Suprapubic skin (tissue), 4 donors: ENCODE data around the gene ADCY4. TPM values are rescaled to one million over a fixed set of nuclear protein-coding genes. Genes with fewer than 3 reads are reported as not detected.

Experiments used
- DNase-seq, 2 donors: peaks; one replicate each; pipeline ENCODE4 v3.0.0-alpha.2; 2019; ENCODE audit warnings: low spot score in 2 of 2
- H3K27ac ChIP-seq: fragments of 200-600 bp; sonication (generic); one replicate; pipeline ENCODE4 v1.5.1; 2019
- H3K27me3 ChIP-seq: fragments of 200-600 bp; sonication (generic); one replicate; pipeline ENCODE4 v1.5.1; 2019
- H3K36me3 ChIP-seq: fragments of 200-600 bp; sonication (generic); one replicate; pipeline ENCODE4 v1.5.1; 2019
- H3K4me1 ChIP-seq: fragments of 200-600 bp; sonication (generic); one replicate; pipeline ENCODE4 v1.5.1; 2019
- H3K4me3 ChIP-seq: fragments of 200-600 bp; sonication (generic); one replicate; pipeline ENCODE4 v1.5.1; 2019; ENCODE audit warnings: mild to moderate bottlenecking
- H3K9me3 ChIP-seq: fragments of 200-600 bp; sonication (generic); one replicate; pipeline ENCODE4 v1.5.1; 2019
- CTCF ChIP-seq, 2 donors: fragments of 200-600 bp in 1 of 2; fragments of 450-650 bp in 1 of 2; sonication (generic) in 1 of 2; IDR thresholded peaks; one replicate each; pipeline ENCODE4 v1.5.1; 2016 to 2019; ENCODE audit warnings: antibody characterized with exemption in 2 of 2, mild to moderate bottlenecking in 1 of 2, moderate library complexity in 1 of 2
- EP300 ChIP-seq: sonication (generic); formaldehyde crosslinking; IDR thresholded peaks from one replicate; pipeline ENCODE4 v1.6.1; 2017; ENCODE audit warnings: antibody characterized with exemption
- POLR2A ChIP-seq, 2 donors: fragments of 450-650 bp; IDR thresholded peaks; one replicate each; pipeline ENCODE4 v1.6.1; 2017; ENCODE audit warnings: antibody characterized with exemption in 2 of 2, mild to moderate bottlenecking in 2 of 2, moderate library complexity in 2 of 2
- POLR2AphosphoS5 ChIP-seq, 3 donors: sonication (generic); formaldehyde crosslinking; IDR thresholded peaks; one replicate each; pipeline ENCODE4 v1.6.1; 2017; ENCODE audit warnings: antibody characterized with exemption in 3 of 3
- WGBS: methylation state at CpG from one replicate; pipeline ENCODE4 v1.1.5; 2018; 5-methylcytosine and 5-hydroxymethylcytosine counted together
- total RNA-seq, 4 donors: library from RNA; depleted of rRNA; stranded (reverse); fragments of >200 nt; gene quantifications; one replicate each; pipeline ENCODE4 v1.1.0, GENCODE V29; 2016

ADCY4 gene
- total RNA-seq, 4 donors from 2014 or later: 3.9 to 33.2 (median 13.9) TPM

GRCh38 chr14:24269910-24270536 lies 64.8 kb downstream of the ADCY4 start:
- Histone ChIP-seq H3K4me1 (peaks cover 35% of the 10 kb centered on the region), H3K27ac (no peak overlapping the region), H3K27me3 (no peaks in the 10 kb centered on the region), H3K4me3 (no peak overlapping the region), H3K9me3 (no peaks in the 10 kb centered on the region), H3K36me3 (peaks cover 45% of the 10 kb centered on the region)
- TF ChIP-seq EP300 (no peak), CTCF (IDR thresholded peaks at IDR 0.05) (no peak), POLR2AphosphoS5 (IDR thresholded peaks at IDR 0.05) (no peak), POLR2A (IDR thresholded peaks at IDR 0.05) (no peak)
- no peak for DNase-seq
- WGBS: 97% methylated on average over 12 of the region's 14 CpGs

- Histone ChIP-seq H3K27me3 (no peaks in the 10 kb centered on the region), H3K36me3 (peaks cover 46% of the 10 kb centered on the region), H3K9me3 (no peaks in the 10 kb centered on the region), H3K4me1 (peaks cover 41% of the 10 kb centered on the region), H3K27ac (no peak overlapping the region), H3K4me3 (no peak overlapping the region)
- 95% methylated on average over 8 of the region's 8 CpGs for WGBS
- no peak for DNase-seq
- no peak for TF ChIP-seq POLR2A (IDR thresholded peaks at IDR 0.05)
Measured at GRCh38 chr14:24269368-24269767, 65.5 kb downstream of the ADCY4 start.

Other genes with a start within 250 kb of the ADCY4 start
- gene PCK2, start 240.8 kb downstream of the ADCY4 start, total RNA-seq: 10 to 100 TPM in 3 of 4 donors, 1 to 10 TPM in 1; 9.2 to 25.1 (median 14.4) TPM
- 10 to 100 TPM; 64.2 to 71.7 (median 68.3) TPM for gene DCAF11, start 220.3 kb downstream of the ADCY4 start, total RNA-seq
- gene NRL, start 220.1 kb downstream of the ADCY4 start, total RNA-seq: 1 to 10 TPM; 2.2 to 2.9 (median 2.3) TPM
- gene FITM1, start 204.4 kb downstream of the ADCY4 start, total RNA-seq: 1 to 10 TPM in 3 of 4 donors, not detected in 1; 1.7 to 3.4 (median 2.3) TPM
- 100 to 1,000 TPM in 2 of 4 donors, 10 to 100 TPM in 2; 72.3 to 113 (median 91.1) TPM for gene PSME1, start 198.9 kb downstream of the ADCY4 start, total RNA-seq
- 10 to 100 TPM; 10.9 to 22.0 (median 14.1) TPM for gene EMC9, start 193.5 kb downstream of the ADCY4 start, total RNA-seq
- gene PSME2, start 188.5 kb downstream of the ADCY4 start, total RNA-seq: 10 to 100 TPM; 39.3 to 75.2 (median 47.0) TPM
- gene RNF31, start 187.6 kb downstream of the ADCY4 start, total RNA-seq: 10 to 100 TPM; 62.3 to 97.2 (median 70.6) TPM
- gene IRF9, start 173.8 kb downstream of the ADCY4 start, total RNA-seq: 10 to 100 TPM; 31.1 to 45.2 (median 37.5) TPM
- 10 to 100 TPM in 2 of 4 donors, 1 to 10 TPM in 2; 2.5 to 17.2 (median 10.2) TPM for gene REC8, start 163.0 kb downstream of the ADCY4 start, total RNA-seq
- 10 to 100 TPM; 43.0 to 90.5 (median 58.0) TPM for gene IPO4, start 146.3 kb downstream of the ADCY4 start, total RNA-seq
- gene TM9SF1, start 139.6 kb downstream of the ADCY4 start, total RNA-seq: 10 to 100 TPM; 38.1 to 58.3 (median 53.4) TPM
- gene TSSK4, start 129.4 kb downstream of the ADCY4 start, total RNA-seq: not detected
- gene CHMP4A, start 121.6 kb downstream of the ADCY4 start, total RNA-seq: 10 to 100 TPM; 47.2 to 86.3 (median 63.6) TPM
- gene MDP1, start 119.0 kb downstream of the ADCY4 start, total RNA-seq: 10 to 100 TPM; 10.9 to 18.2 (median 11.5) TPM
- 100 to 1,000 TPM in 3 of 4 donors, 10 to 100 TPM in 1; 54.7 to 137 (median 104) TPM for gene NEDD8, start 102.7 kb downstream of the ADCY4 start, total RNA-seq
- 10 to 100 TPM; 25.4 to 49.7 (median 47.8) TPM for gene GMPR2, start 102.1 kb downstream of the ADCY4 start, total RNA-seq
- 10 to 100 TPM; 43.0 to 61.0 (median 54.3) TPM for gene TINF2, start 92.4 kb downstream of the ADCY4 start, total RNA-seq
- 100 to 1,000 TPM; 127 to 144 (median 130) TPM for gene TGM1, start 71.9 kb downstream of the ADCY4 start, total RNA-seq
- gene RABGGTA, start 63.5 kb downstream of the ADCY4 start, total RNA-seq: 10 to 100 TPM; 50.4 to 65.9 (median 53.1) TPM
- 100 to 1,000 TPM in 1 of 4 donors, 10 to 100 TPM in 3; 49.0 to 101 (median 82.1) TPM for gene DHRS1, start 35.3 kb downstream of the ADCY4 start, total RNA-seq
- gene NOP9, start 35.2 kb downstream of the ADCY4 start, total RNA-seq: 10 to 100 TPM; 19.8 to 31.2 (median 21.2) TPM
- gene CIDEB, start 27.1 kb downstream of the ADCY4 start, total RNA-seq: 10 to 100 TPM; 23.4 to 32.7 (median 31.7) TPM
- 100 to 1,000 TPM; 131 to 184 (median 156) TPM for gene LTB4R2, start 24.9 kb downstream of the ADCY4 start, total RNA-seq
- 100 to 1,000 TPM in 2 of 4 donors, 10 to 100 TPM in 2; 83.1 to 137 (median 117) TPM for gene LTB4R, start 23.6 kb downstream of the ADCY4 start, total RNA-seq
- gene RIPK3, start 4.9 kb upstream of the ADCY4 start, total RNA-seq: 10 to 100 TPM in 2 of 4 donors, 1 to 10 TPM in 2; 6.8 to 13.7 (median 11.1) TPM
- gene NFATC4, start 33.1 kb upstream of the ADCY4 start, total RNA-seq: 10 to 100 TPM; 10.8 to 25.3 (median 12.2) TPM
- gene NYNRIN, start 63.9 kb upstream of the ADCY4 start, total RNA-seq: 10 to 100 TPM; 18.5 to 43.6 (median 29.8) TPM
- gene CBLN3, start 94.6 kb upstream of the ADCY4 start, total RNA-seq: 1 to 10 TPM in 1 of 4 donors, under 1 TPM in 2, not detected in 1; 0.30 to 2.6 (median 0.93) TPM
- 100 to 1,000 TPM in 1 of 4 donors, 10 to 100 TPM in 3; 56.7 to 145 (median 84.3) TPM for gene KHNYN, start 94.9 kb upstream of the ADCY4 start, total RNA-seq
- 10 to 100 TPM; 30.1 to 82.3 (median 38.6) TPM for gene SDR39U1, start 107.7 kb upstream of the ADCY4 start, total RNA-seq
- not detected for gene CMA1, start 173.2 kb upstream of the ADCY4 start, total RNA-seq
- gene CTSG, start 241.2 kb upstream of the ADCY4 start, total RNA-seq: 1 to 10 TPM in 1 of 4 donors, under 1 TPM in 1, not detected in 2; 0.89 to 4.5 TPM